Esophagus mucosa (tissue), 1 donor: ENCODE measurements around the gene ARMC10. TPM values are rescaled to one million over a fixed set of nuclear protein-coding genes. Genes with fewer than 3 reads are reported as not detected.
"Not testable (repeated sequence)": the region's sequence is repeated elsewhere in the genome, so short reads cannot be mapped to it uniquely, and the experiment has no call there.

Source experiments
- ATAC-seq: fragments of 200-7000 bp; cut with Tn5 transposase; one replicate; pipeline ENCODE4 v1.9.1; 2020
- total RNA-seq: library from RNA; stranded (reverse); gene quantifications from one replicate; pipeline ENCODE4 v1.2.4, GENCODE V29; 2023
- donor health status: DM: yes; HTN: yes; CAD: no.

Gene ARMC10
- total RNA-seq, 1 donor from 2014 or later: 32.4 TPM

GRCh38 chr7:103079836-103080235, 4.9 kb downstream of the ARMC10 start:
- ATAC-seq: no peak

GRCh38 chr7:103080923-103081322, 6.0 kb downstream of the ARMC10 start:
- ATAC-seq: no peak

GRCh38 chr7:103082497-103082896, 7.6 kb downstream of the ARMC10 start:
- ATAC-seq: no peak

GRCh38 chr7:103083210-103083609, 8.3 kb downstream of the ARMC10 start:
- no peak for ATAC-seq

- ATAC-seq: not testable (repeated sequence)
Observed at GRCh38 chr7:103092321-103092720, 17.4 kb downstream of the ARMC10 start.

- ATAC-seq: peak; percentile 23
Observed at GRCh38 chr7:103093429-103093828, 18.5 kb downstream of the ARMC10 start.

GRCh38 chr7:103094102-103094501, 19.2 kb downstream of the ARMC10 start:
- no peak for ATAC-seq

GRCh38 chr7:103095558-103095957, 20.6 kb downstream of the ARMC10 start:
- not testable (repeated sequence) for ATAC-seq

GRCh38 chr7:103097041-103097440, 22.1 kb downstream of the ARMC10 start:
- no peak for ATAC-seq

- ATAC-seq: no peak
Observed at GRCh38 chr7:103100348-103100747, 25.4 kb downstream of the ARMC10 start.

- no peak for ATAC-seq
Observed at GRCh38 chr7:103101543-103101942, 26.6 kb downstream of the ARMC10 start.

GRCh38 chr7:103106005-103106702, 31.2 kb downstream of the ARMC10 start:
- ATAC-seq: no peak

GRCh38 chr7:103106703-103107070, 31.7 kb downstream of the ARMC10 start:
- not testable (repeated sequence) for ATAC-seq

- peak; percentile 57 for ATAC-seq
Observed at GRCh38 chr7:103113164-103113563, 38.2 kb downstream of the ARMC10 start.

- no peak for ATAC-seq
Observed at GRCh38 chr7:103114576-103115008, 39.7 kb downstream of the ARMC10 start.

- no peak for ATAC-seq
Observed at GRCh38 chr7:103115771-103116170, 40.8 kb downstream of the ARMC10 start.

- ATAC-seq: no peak
Observed at GRCh38 chr7:103116511-103116910, 41.6 kb downstream of the ARMC10 start.

GRCh38 chr7:103116991-103117390, 42.1 kb downstream of the ARMC10 start:
- ATAC-seq: no peak

- no peak for ATAC-seq
Observed at GRCh38 chr7:103117465-103117864, 42.5 kb downstream of the ARMC10 start.

- no peak for ATAC-seq
Observed at GRCh38 chr7:103119791-103120291, 44.9 kb downstream of the ARMC10 start.

- no peak for ATAC-seq
Observed at GRCh38 chr7:103120362-103120761, 45.4 kb downstream of the ARMC10 start.

- no peak for ATAC-seq
Observed at GRCh38 chr7:103121641-103122040, 46.7 kb downstream of the ARMC10 start.

- ATAC-seq: no peak
Observed at GRCh38 chr7:103123529-103123928, 48.6 kb downstream of the ARMC10 start.

GRCh38 chr7:103124429-103124979, 49.6 kb downstream of the ARMC10 start:
- ATAC-seq: no peak
